K562 (cell line): ENCODE data around the gene TNKS2. TPM values are rescaled to one million over a fixed set of nuclear protein-coding genes. Genes with fewer than 3 reads are reported as not detected.

Experiments
- FOS ChIP-seq: IDR thresholded peaks from 3 replicates; pipeline ENCODE4 v1.6.1; 2011; ENCODE audit not compliant: insufficient read length; ENCODE audit errors: extremely low read depth
- HDAC1 ChIP-seq, 2 experiments: fragments of 450-650 bp; IDR thresholded peaks; 2 replicates each; pipeline ENCODE4 v1.6.1; 2016 to 2017; ENCODE audit warnings: inconsistent platforms in 1 of 2, mild to moderate bottlenecking in 1 of 2, moderate library complexity in 1 of 2
- MTF1 ChIP-seq: fragments of 250-450 bp; sonication (Bioruptor Pico); IDR thresholded peaks from 2 replicates; pipeline ENCODE4 v1.9.0; 2021; ENCODE audit warnings: moderate library complexity, mild to moderate bottlenecking, inconsistent platforms, borderline replicate concordance
- SIRT6 ChIP-seq: IDR thresholded peaks from one replicate; pipeline ENCODE4 v1.6.1; 2012; ENCODE audit warnings: low read depth, mild to moderate bottlenecking, control low read depth, inconsistent platforms, low read length, moderate library complexity
- SREBF2 ChIP-seq: sonication (generic); formaldehyde crosslinking; IDR thresholded peaks from 2 replicates; pipeline ENCODE4 v1.4.0; 2020; ENCODE audit warnings: mild to moderate bottlenecking, missing genetic modification reagents
- ZEB2 ChIP-seq: fragments of 450-650 bp; IDR thresholded peaks from 2 replicates; pipeline ENCODE4 v1.6.1; 2016
- ZNF431 ChIP-seq: sonication (generic); formaldehyde crosslinking; IDR thresholded peaks from 2 replicates; pipeline ENCODE4 v1.8.0; 2022; ENCODE audit warnings: mild to moderate bottlenecking, missing genetic modification reagents
- polyA plus RNA-seq, 8 experiments: library from polyadenylated mRNA; depleted of rRNA in 4 of 8; stranded (reverse) in 5 of 8; unstranded in 3 of 8; fragments of >200 nt; fragmentation: Nextera tagmentation in 2 of 8; fragmentation: Illumina TruSeq in 1 of 8; extraction: Ambion mirVana in 2 of 8; extraction: Trizol in 1 of 8; gene quantifications; 2 replicates each; pipeline versions ENCODE4 v1.2.1 to v1.2.3, GENCODE V29; 2011 to 2014; ENCODE audit warnings: inconsistent platforms in 1 of 8, missing spikeins in 1 of 8
- total RNA-seq, 7 experiments: library from RNA; depleted of rRNA in 6 of 7; stranded (reverse); fragments of >200 nt in 6 of 7; fragmentation: Illumina TruSeq in 2 of 7; extraction: Trizol in 2 of 7; gene quantifications; 2 replicates each; pipeline versions ENCODE4 v1.2.1 to v1.2.3, GENCODE V29; 2011 to 2021; ENCODE audit warnings: low replicate concordance in 1 of 7
- TF ChIP-seq, protein P1 (sequence below): fragments of 450-650 bp; IDR thresholded peaks from 2 replicates; pipeline ENCODE4 v1.6.1; 2016; ENCODE audit warnings: mild to moderate bottlenecking, moderate library complexity
- TF ChIP-seq, protein P2 (sequence below): fragments of 250-450 bp; sonication (Bioruptor Pico); IDR thresholded peaks from 2 replicates; pipeline ENCODE4 v1.8.0; 2022; ENCODE audit warnings: moderate library complexity, mild to moderate bottlenecking, inconsistent platforms
- TF ChIP-seq, protein P3 (sequence below), 2 experiments: IDR thresholded peaks; 2 replicates each; pipeline ENCODE4 v1.6.1; 2011; ENCODE audit warnings: borderline replicate concordance in 1 of 2, control low read depth in 1 of 2, low read depth in 1 of 2, low read length in 1 of 2, mild to moderate bottlenecking in 1 of 2, mixed read lengths in 1 of 2, moderate library complexity in 1 of 2; ENCODE audit not compliant: insufficient read depth in 1 of 2, insufficient read length in 1 of 2, poor library complexity in 1 of 2, severe bottlenecking in 1 of 2; ENCODE audit errors: extremely low read depth in 1 of 2

Gene TNKS2
- total and polyA plus RNA-seq, 9 of the 15 experiments (the other 6 are each of a cell fraction or from before 2014, with no cell fraction given): 3.5 to 19.8 (median 8.6) TPM

DNA sequence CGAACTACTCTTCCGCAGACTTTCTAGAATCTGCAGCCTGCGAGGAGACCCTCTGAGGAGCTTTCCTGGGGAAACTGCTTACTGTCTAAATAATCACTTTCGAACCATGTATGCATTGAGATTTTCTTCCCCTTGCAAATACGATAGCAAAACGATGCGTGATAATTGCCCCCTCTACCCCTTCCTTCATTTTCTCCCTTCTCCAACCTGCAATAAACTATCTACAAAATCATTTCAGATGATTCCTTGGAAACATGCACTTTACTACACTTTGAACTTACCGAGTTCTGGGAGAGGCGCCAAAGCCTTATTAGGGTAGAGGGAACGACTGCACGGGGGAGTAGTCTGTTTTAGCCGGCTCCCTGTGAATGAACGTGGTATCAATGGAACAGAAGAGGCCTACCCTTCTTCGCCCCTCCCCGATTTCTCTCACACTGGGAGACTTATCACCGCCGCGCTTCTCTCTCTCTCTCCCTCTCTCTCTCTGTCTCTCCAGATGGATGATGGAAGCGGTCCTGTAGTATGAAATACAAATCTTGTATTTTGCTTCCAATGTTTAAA, 111.0 kb downstream of the TNKS2 start, which contains the start of gene FGFBP3 (continued):
- TF ChIP-seq, protein P1, sequence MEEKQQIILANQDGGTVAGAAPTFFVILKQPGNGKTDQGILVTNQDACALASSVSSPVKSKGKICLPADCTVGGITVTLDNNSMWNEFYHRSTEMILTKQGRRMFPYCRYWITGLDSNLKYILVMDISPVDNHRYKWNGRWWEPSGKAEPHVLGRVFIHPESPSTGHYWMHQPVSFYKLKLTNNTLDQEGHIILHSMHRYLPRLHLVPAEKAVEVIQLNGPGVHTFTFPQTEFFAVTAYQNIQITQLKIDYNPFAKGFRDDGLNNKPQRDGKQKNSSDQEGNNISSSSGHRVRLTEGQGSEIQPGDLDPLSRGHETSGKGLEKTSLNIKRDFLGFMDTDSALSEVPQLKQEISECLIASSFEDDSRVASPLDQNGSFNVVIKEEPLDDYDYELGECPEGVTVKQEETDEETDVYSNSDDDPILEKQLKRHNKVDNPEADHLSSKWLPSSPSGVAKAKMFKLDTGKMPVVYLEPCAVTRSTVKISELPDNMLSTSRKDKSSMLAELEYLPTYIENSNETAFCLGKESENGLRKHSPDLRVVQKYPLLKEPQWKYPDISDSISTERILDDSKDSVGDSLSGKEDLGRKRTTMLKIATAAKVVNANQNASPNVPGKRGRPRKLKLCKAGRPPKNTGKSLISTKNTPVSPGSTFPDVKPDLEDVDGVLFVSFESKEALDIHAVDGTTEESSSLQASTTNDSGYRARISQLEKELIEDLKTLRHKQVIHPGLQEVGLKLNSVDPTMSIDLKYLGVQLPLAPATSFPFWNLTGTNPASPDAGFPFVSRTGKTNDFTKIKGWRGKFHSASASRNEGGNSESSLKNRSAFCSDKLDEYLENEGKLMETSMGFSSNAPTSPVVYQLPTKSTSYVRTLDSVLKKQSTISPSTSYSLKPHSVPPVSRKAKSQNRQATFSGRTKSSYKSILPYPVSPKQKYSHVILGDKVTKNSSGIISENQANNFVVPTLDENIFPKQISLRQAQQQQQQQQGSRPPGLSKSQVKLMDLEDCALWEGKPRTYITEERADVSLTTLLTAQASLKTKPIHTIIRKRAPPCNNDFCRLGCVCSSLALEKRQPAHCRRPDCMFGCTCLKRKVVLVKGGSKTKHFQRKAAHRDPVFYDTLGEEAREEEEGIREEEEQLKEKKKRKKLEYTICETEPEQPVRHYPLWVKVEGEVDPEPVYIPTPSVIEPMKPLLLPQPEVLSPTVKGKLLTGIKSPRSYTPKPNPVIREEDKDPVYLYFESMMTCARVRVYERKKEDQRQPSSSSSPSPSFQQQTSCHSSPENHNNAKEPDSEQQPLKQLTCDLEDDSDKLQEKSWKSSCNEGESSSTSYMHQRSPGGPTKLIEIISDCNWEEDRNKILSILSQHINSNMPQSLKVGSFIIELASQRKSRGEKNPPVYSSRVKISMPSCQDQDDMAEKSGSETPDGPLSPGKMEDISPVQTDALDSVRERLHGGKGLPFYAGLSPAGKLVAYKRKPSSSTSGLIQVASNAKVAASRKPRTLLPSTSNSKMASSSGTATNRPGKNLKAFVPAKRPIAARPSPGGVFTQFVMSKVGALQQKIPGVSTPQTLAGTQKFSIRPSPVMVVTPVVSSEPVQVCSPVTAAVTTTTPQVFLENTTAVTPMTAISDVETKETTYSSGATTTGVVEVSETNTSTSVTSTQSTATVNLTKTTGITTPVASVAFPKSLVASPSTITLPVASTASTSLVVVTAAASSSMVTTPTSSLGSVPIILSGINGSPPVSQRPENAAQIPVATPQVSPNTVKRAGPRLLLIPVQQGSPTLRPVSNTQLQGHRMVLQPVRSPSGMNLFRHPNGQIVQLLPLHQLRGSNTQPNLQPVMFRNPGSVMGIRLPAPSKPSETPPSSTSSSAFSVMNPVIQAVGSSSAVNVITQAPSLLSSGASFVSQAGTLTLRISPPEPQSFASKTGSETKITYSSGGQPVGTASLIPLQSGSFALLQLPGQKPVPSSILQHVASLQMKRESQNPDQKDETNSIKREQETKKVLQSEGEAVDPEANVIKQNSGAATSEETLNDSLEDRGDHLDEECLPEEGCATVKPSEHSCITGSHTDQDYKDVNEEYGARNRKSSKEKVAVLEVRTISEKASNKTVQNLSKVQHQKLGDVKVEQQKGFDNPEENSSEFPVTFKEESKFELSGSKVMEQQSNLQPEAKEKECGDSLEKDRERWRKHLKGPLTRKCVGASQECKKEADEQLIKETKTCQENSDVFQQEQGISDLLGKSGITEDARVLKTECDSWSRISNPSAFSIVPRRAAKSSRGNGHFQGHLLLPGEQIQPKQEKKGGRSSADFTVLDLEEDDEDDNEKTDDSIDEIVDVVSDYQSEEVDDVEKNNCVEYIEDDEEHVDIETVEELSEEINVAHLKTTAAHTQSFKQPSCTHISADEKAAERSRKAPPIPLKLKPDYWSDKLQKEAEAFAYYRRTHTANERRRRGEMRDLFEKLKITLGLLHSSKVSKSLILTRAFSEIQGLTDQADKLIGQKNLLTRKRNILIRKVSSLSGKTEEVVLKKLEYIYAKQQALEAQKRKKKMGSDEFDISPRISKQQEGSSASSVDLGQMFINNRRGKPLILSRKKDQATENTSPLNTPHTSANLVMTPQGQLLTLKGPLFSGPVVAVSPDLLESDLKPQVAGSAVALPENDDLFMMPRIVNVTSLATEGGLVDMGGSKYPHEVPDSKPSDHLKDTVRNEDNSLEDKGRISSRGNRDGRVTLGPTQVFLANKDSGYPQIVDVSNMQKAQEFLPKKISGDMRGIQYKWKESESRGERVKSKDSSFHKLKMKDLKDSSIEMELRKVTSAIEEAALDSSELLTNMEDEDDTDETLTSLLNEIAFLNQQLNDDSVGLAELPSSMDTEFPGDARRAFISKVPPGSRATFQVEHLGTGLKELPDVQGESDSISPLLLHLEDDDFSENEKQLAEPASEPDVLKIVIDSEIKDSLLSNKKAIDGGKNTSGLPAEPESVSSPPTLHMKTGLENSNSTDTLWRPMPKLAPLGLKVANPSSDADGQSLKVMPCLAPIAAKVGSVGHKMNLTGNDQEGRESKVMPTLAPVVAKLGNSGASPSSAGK: peak; percentile 57; the same call in 1 of the 2 replicates
- no peak for TF ChIP-seq FOS
- 0 out of 2 replicates have a peak, but pooled peaks have one; percentile 18 for TF ChIP-seq ZNF431 (CRISPR knock-in tag)
- no peak for TF ChIP-seq MTF1 (CRISPR knock-in tag)
- no peak for TF ChIP-seq SREBF2 (CRISPR knock-in tag)
- TF ChIP-seq HDAC1 (IDR thresholded peaks at IDR 0.05): peak in 1 of 2 experiments; percentile 11; a peak in 1 of 4 replicates
- TF ChIP-seq, protein P2, sequence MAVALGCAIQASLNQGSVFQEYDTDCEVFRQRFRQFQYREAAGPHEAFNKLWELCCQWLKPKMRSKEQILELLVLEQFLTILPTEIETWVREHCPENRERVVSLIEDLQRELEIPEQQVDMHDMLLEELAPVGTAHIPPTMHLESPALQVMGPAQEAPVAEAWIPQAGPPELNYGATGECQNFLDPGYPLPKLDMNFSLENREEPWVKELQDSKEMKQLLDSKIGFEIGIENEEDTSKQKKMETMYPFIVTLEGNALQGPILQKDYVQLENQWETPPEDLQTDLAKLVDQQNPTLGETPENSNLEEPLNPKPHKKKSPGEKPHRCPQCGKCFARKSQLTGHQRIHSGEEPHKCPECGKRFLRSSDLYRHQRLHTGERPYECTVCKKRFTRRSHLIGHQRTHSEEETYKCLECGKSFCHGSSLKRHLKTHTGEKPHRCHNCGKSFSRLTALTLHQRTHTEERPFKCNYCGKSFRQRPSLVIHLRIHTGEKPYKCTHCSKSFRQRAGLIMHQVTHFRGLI (CRISPR knock-in tag): no peak
- TF ChIP-seq ZEB2: 0 out of 2 replicates have a peak, but pooled peaks have one; percentile 15
- no peak for TF ChIP-seq SIRT6
- TF ChIP-seq, protein P3, sequence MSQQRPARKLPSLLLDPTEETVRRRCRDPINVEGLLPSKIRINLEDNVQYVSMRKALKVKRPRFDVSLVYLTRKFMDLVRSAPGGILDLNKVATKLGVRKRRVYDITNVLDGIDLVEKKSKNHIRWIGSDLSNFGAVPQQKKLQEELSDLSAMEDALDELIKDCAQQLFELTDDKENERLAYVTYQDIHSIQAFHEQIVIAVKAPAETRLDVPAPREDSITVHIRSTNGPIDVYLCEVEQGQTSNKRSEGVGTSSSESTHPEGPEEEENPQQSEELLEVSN (IDR thresholded peaks at IDR 0.05; ENCODE audit: borderline replicate concordance in 1 of 2, extremely low read depth in 1 of 2, insufficient read depth in 1 of 2, insufficient read length in 1 of 2, low read depth in 1 of 2, low read length in 1 of 2, poor library complexity in 1 of 2, severe bottlenecking in 1 of 2): peak in 1 of 2 experiments; percentile 7
